DND-41 (cell line): ENCODE measurements around the gene YTHDF1.

Experiments
- ATAC-seq: fragments of 200-7000 bp; cut with Tn5 transposase; 3 replicates; pipeline ENCODE4 v1.9.1; 2021; ENCODE audit warnings: low read depth; ENCODE audit not compliant: insufficient read depth
- DNase-seq: peaks from one replicate; pipeline ENCODE4 v3.0.0-alpha.2; 2020
- H2AFZ ChIP-seq: 2 replicates; pipeline ENCODE4 v1.6.0; 2012; ENCODE audit warnings: low read depth, low read length
- H3K27ac ChIP-seq: 2 replicates; pipeline ENCODE4 v1.5.1; 2012; ENCODE audit warnings: low read length, inconsistent platforms
- H3K27me3 ChIP-seq: fragments of 200-600 bp; sonication (generic); 2 replicates; pipeline ENCODE4 v1.6.0; 2012; ENCODE audit warnings: low read length, mild to moderate bottlenecking, inconsistent platforms; ENCODE audit not compliant: insufficient read depth, poor library complexity
- H3K36me3 ChIP-seq: 2 replicates; pipeline ENCODE4 v1.5.1; 2012; ENCODE audit warnings: low read length, inconsistent platforms; ENCODE audit not compliant: insufficient read depth
- H3K4me1 ChIP-seq: 2 replicates; pipeline ENCODE4 v1.5.1; 2012; ENCODE audit warnings: mild to moderate bottlenecking, low read length; ENCODE audit not compliant: insufficient read depth
- H3K4me2 ChIP-seq: 2 replicates; pipeline ENCODE4 v1.6.0; 2012; ENCODE audit warnings: mild to moderate bottlenecking, moderate library complexity, low read length, inconsistent platforms; ENCODE audit not compliant: insufficient read depth
- H3K4me3 ChIP-seq, 2 experiments: fragments of 200-600 bp in 1 of 2; shearing (Covaris generic) in 1 of 2; 2 replicates each; pipeline ENCODE4 v1.5.1; 2012 to 2016; ENCODE audit warnings: inconsistent platforms in 2 of 2, low read length in 2 of 2, mild to moderate bottlenecking in 2 of 2, low read depth in 1 of 2, moderate library complexity in 1 of 2
- H3K79me2 ChIP-seq: 2 replicates; pipeline ENCODE4 v1.6.0; 2012; ENCODE audit warnings: low read length, inconsistent platforms; ENCODE audit not compliant: insufficient read depth
- H3K9ac ChIP-seq: 2 replicates; pipeline ENCODE4 v1.6.0; 2012; ENCODE audit warnings: low read depth, mild to moderate bottlenecking, inconsistent platforms, low read length, moderate library complexity
- H3K9me3 ChIP-seq: 2 replicates; pipeline ENCODE4 v1.5.1; 2012; ENCODE audit warnings: low read length, moderate library complexity, mild to moderate bottlenecking, inconsistent platforms; ENCODE audit not compliant: insufficient read depth, severe bottlenecking
- H4K20me1 ChIP-seq: 2 replicates; pipeline ENCODE4 v1.6.0; 2012; ENCODE audit warnings: low read length; ENCODE audit not compliant: insufficient read depth
- CTCF ChIP-seq: IDR thresholded peaks from 2 replicates; pipeline ENCODE4 v1.5.1; 2012; ENCODE audit warnings: borderline replicate concordance, low read length, moderate library complexity, mild to moderate bottlenecking; ENCODE audit not compliant: poor library complexity, severe bottlenecking; ENCODE audit errors: extremely low read depth
- EZH2 ChIP-seq: IDR thresholded peaks from 3 replicates; pipeline ENCODE4 v1.6.1; 2012; ENCODE audit warnings: borderline replicate concordance, low read depth, mild to moderate bottlenecking, moderate library complexity, low read length, inconsistent platforms; ENCODE audit not compliant: severe bottlenecking

YTHDF1 gene

GRCh38 chr20:63189846-63190559, 25.9 kb downstream of the YTHDF1 start:
- ATAC-seq (no peak), DNase-seq (no peak)
- Histone ChIP-seq H3K9ac (no peak overlapping the region), H3K4me2 (no peak overlapping the region), H2AFZ (no peak overlapping the region), H3K79me2 (no peaks in the 10 kb centered on the region), H3K4me3 (no peak overlapping the region), H4K20me1 (peaks cover 55% of the 10 kb centered on the region), H3K27me3 (no peaks in the 10 kb centered on the region), H3K4me1 (peaks cover 9% of the 10 kb centered on the region), H3K9me3 (no peaks in the 10 kb centered on the region), H3K27ac (no peak overlapping the region), H3K36me3 (peaks cover 6% of the 10 kb centered on the region)
- TF ChIP-seq CTCF, result no peak
- TF ChIP-seq EZH2, result no peak

- Histone ChIP-seq H3K4me2 (no peak overlapping the region), H3K9ac (no peak overlapping the region), H3K4me1 (peaks cover 9% of the 10 kb centered on the region), H3K9me3 (no peaks in the 10 kb centered on the region), H2AFZ (no peak overlapping the region), H3K4me3 (no peak overlapping the region), H3K27ac (no peak overlapping the region), H4K20me1 (peaks cover 50% of the 10 kb centered on the region), H3K27me3 (no peaks in the 10 kb centered on the region), H3K36me3 (no peaks in the 10 kb centered on the region), H3K79me2 (no peaks in the 10 kb centered on the region)
- DNase-seq (peak; percentile 71), ATAC-seq (no peak; the same call in 2 of the 3 replicates)
- TF ChIP-seq CTCF (no peak), EZH2 (no peak)
Observed at GRCh38 chr20:63189322-63189642, 26.6 kb downstream of the YTHDF1 start.

GRCh38 chr20:63188641-63189321, 27.1 kb downstream of the YTHDF1 start:
- H3K4me3 ChIP-seq, result no peak overlapping the region
- no peaks in the 10 kb centered on the region for H3K9me3 ChIP-seq
- no peaks in the 10 kb centered on the region for H3K36me3 ChIP-seq
- H3K9ac ChIP-seq, result no peak overlapping the region
- TF ChIP-seq EZH2, result no peak
- no peak for TF ChIP-seq CTCF
- H2AFZ ChIP-seq, result no peak overlapping the region
- H3K4me2 ChIP-seq, result no peak overlapping the region
- peaks cover 47% of the 10 kb centered on the region for H4K20me1 ChIP-seq
- no peaks in the 10 kb centered on the region for H3K27me3 ChIP-seq
- peak; percentile 77; the same call in 2 of the 3 replicates for ATAC-seq
- H3K4me1 ChIP-seq, result peaks cover 9% of the 10 kb centered on the region
- no peak overlapping the region for H3K27ac ChIP-seq
- no peak for DNase-seq
- H3K79me2 ChIP-seq, result no peaks in the 10 kb centered on the region
